A673 (cell line): ENCODE measurements around the gene EXOC3. TPM values are rescaled to one million over a fixed set of nuclear protein-coding genes. Genes with fewer than 3 reads are reported as not detected.

ENCODE experiments used
- BruUV-seq: library from RNA; stranded (reverse); fragments of 400-500 nt; replicated peaks from 2 replicates; lab custom pipeline; 2021; lab: Mats Ljungman, UMichigan
- CTCF ChIA-PET: fragments of 300-600 bp; sonication (Branson Sonifier 250); formaldehyde crosslinking; loops from one replicate; lab custom pipeline; 2022; ENCODE audit warnings: antibody characterized with exemption; lab: Charles Lee
- POLR2A ChIA-PET: fragments of 300-600 bp; sonication (Branson Sonifier 250); formaldehyde crosslinking; loops from one replicate; lab custom pipeline; 2022; ENCODE audit warnings: antibody characterized with exemption; ENCODE audit not compliant: low non-redundant PET; lab: Charles Lee
- DNase-seq: peaks from one replicate; pipeline ENCODE4 v3.0.0-alpha.2; 2015; ENCODE audit warnings: low spot score
- H3K27ac ChIP-seq: fragments of 200-600 bp; sonication (generic); 2 replicates; pipeline ENCODE4 v1.5.1; 2016; ENCODE audit warnings: mixed run types, low read depth, mild to moderate bottlenecking, mixed read lengths, antibody characterized with exemption, low read length; ENCODE audit not compliant: poor library complexity, severe bottlenecking
- H3K27me3 ChIP-seq: fragments of 200-600 bp; sonication (generic); replicated peaks from 2 replicates; pipeline ENCODE4 v1.6.1; 2017; ENCODE audit warnings: mixed run types, low read depth, mild to moderate bottlenecking, mixed read lengths, antibody characterized with exemption, low read length; ENCODE audit not compliant: insufficient read depth, poor library complexity
- H3K36me3 ChIP-seq: fragments of 200-600 bp; sonication (generic); 2 replicates; pipeline ENCODE4 v1.6.1; 2016; ENCODE audit warnings: mixed run types, mild to moderate bottlenecking, mixed read lengths, antibody characterized with exemption, low read length; ENCODE audit not compliant: insufficient read depth, poor library complexity, severe bottlenecking
- H3K4me1 ChIP-seq: fragments of 200-600 bp; sonication (generic); 2 replicates; pipeline ENCODE4 v1.6.1; 2017; ENCODE audit warnings: mixed run types, mild to moderate bottlenecking, mixed read lengths, antibody characterized with exemption, low read length; ENCODE audit not compliant: insufficient read depth, poor library complexity, severe bottlenecking
- H3K4me3 ChIP-seq: fragments of 200-600 bp; sonication (generic); 2 replicates; pipeline ENCODE4 v1.5.1; 2016; ENCODE audit warnings: low read depth, mixed run types, mild to moderate bottlenecking, mixed read lengths, low read length; ENCODE audit not compliant: poor library complexity, severe bottlenecking
- H3K9me3 ChIP-seq: fragments of 200-600 bp; sonication (generic); 2 replicates; pipeline ENCODE4 v1.6.1; 2016; ENCODE audit warnings: mixed run types, low read depth, mild to moderate bottlenecking, mixed read lengths, antibody characterized with exemption, low read length; ENCODE audit not compliant: poor library complexity, severe bottlenecking
- CTCF ChIP-seq: fragments of 300-800, 200-600 bp; sonication (generic); conservative IDR thresholded peaks from 2 replicates; pipeline ENCODE4 v1.5.1; 2017; ENCODE audit warnings: low read depth, mild to moderate bottlenecking, antibody characterized with exemption, low read length, moderate library complexity, mixed read lengths
- EZH2 ChIP-seq: fragments of 200-600 bp; sonication (generic); IDR thresholded peaks from 2 replicates; pipeline ENCODE4 v1.6.1; 2017; ENCODE audit warnings: borderline replicate concordance, low read depth, mild to moderate bottlenecking, mixed read lengths, antibody characterized with exemption, low read length; ENCODE audit not compliant: poor library complexity, severe bottlenecking
- intact Hi-C: fragments of 100-400 bp; cut with micrococcal nuclease; formaldehyde crosslinking; loops from one replicate; pipeline ENCODE4 v1.10.0; 2022; ENCODE audit not compliant: unreplicated experiment
- total RNA-seq: library from RNA; stranded (reverse); gene quantifications from 2 replicates; pipeline ENCODE4 v1.2.3, GENCODE V29; 2021

The EXOC3 gene
- total RNA-seq, 1 experiment from 2014 or later = 46.7 TPM

GRCh38 chr5:514101-514485 lies 71.1 kb downstream of the EXOC3 start:
- Histone ChIP-seq H3K4me3 (no peak overlapping the region), H3K4me1 (peaks cover 8% of the 10 kb centered on the region), H3K27me3 (peaks cover 2% of the 10 kb centered on the region), H3K36me3 (no peaks in the 10 kb centered on the region), H3K27ac (no peak overlapping the region), H3K9me3 (no peaks in the 10 kb centered on the region)
- TF ChIP-seq CTCF = no peak
- ChIA-PET POLR2A (no interaction called here), CTCF (no interaction called here)
- no peak for DNase-seq
- no TSS peak for BruUV-seq
- intact Hi-C loops = no loop called here

GRCh38 chr5:514673-515072 lies 71.7 kb downstream of the EXOC3 start:
- Histone ChIP-seq H3K27me3 (peaks cover 7% of the 10 kb centered on the region), H3K4me1 (peaks cover 8% of the 10 kb centered on the region), H3K36me3 (no peaks in the 10 kb centered on the region), H3K27ac (no peak overlapping the region), H3K4me3 (no peak overlapping the region), H3K9me3 (no peaks in the 10 kb centered on the region)
- ChIA-PET POLR2A (no interaction called here), CTCF (no interaction called here)
- BruUV-seq = no TSS peak
- TF ChIP-seq CTCF (no peak), EZH2 (no peak)
- intact Hi-C loops = no loop called here
- no peak for DNase-seq

GRCh38 chr5:515273-515836 lies 72.4 kb downstream of the EXOC3 start:
- ChIA-PET CTCF (no interaction called here), POLR2A (no interaction called here)
- intact Hi-C loops = no loop called here
- Histone ChIP-seq H3K9me3 (no peaks in the 10 kb centered on the region), H3K4me1 (peaks cover 8% of the 10 kb centered on the region), H3K4me3 (no peak overlapping the region), H3K27me3 (peaks cover 7% of the 10 kb centered on the region), H3K27ac (no peak overlapping the region), H3K36me3 (no peaks in the 10 kb centered on the region)
- no peak for DNase-seq
- no peak for TF ChIP-seq CTCF
- no peak for TF ChIP-seq EZH2
- no TSS peak for BruUV-seq
